Glutamatergic neuron (in vitro differentiated cells): Measurements from ENCODE around the gene SMG5. TPM values are rescaled to one million over a fixed set of nuclear protein-coding genes. Genes with fewer than 3 reads are reported as not detected.
A peak's percentile ranks its signal among the peaks of the same experiment; 100 is the strongest.

Source experiments
- DNase-seq: peaks from one replicate; pipeline ENCODE4 v3.0.0; 2022
- H3K27ac Mint-ChIP-seq: one replicate; pipeline ENCODE4 v1.8.0; 2020; ENCODE audit warnings: mild to moderate bottlenecking, mixed read lengths, inconsistent platforms; ENCODE audit not compliant: unreplicated experiment
- H3K27me3 Mint-ChIP-seq: one replicate; pipeline ENCODE4 v1.8.0; 2020; ENCODE audit warnings: mild to moderate bottlenecking, moderate library complexity, mixed read lengths, inconsistent platforms; ENCODE audit not compliant: unreplicated experiment
- H3K36me3 Mint-ChIP-seq: one replicate; pipeline ENCODE4 v1.8.0; 2020; ENCODE audit warnings: mild to moderate bottlenecking, mixed read lengths, inconsistent platforms; ENCODE audit not compliant: unreplicated experiment
- H3K4me1 Mint-ChIP-seq: one replicate; pipeline ENCODE4 v1.8.0; 2020; ENCODE audit warnings: mild to moderate bottlenecking, low read depth, mixed read lengths, inconsistent platforms; ENCODE audit not compliant: unreplicated experiment
- H3K4me3 Mint-ChIP-seq: one replicate; pipeline ENCODE4 v1.8.0; 2020; ENCODE audit warnings: mild to moderate bottlenecking, mixed read lengths, inconsistent platforms; ENCODE audit not compliant: unreplicated experiment
- H3K9me3 Mint-ChIP-seq: one replicate; pipeline ENCODE4 v1.8.0; 2020; ENCODE audit warnings: mild to moderate bottlenecking, moderate library complexity, mixed read lengths, inconsistent platforms; ENCODE audit not compliant: unreplicated experiment
- CTCF ChIP-seq: fragments of 200-600 bp; sonication (generic); IDR thresholded peaks from one replicate; pipeline ENCODE4 v1.5.0; 2021; ENCODE audit not compliant: partially characterized antibody, unreplicated experiment
- total RNA-seq: library from RNA; stranded (reverse); fragmentation: NEBNext Ultra II Directional; extraction: Animal tissue kit (Norgen Biotek cat#: 25700); gene quantifications from one replicate; pipeline ENCODE4 v1.2.1, GENCODE V29; 2021; ENCODE audit not compliant: unreplicated experiment

SMG5 gene
- total RNA-seq, 1 donor from 2014 or later, result 86.6 TPM

GRCh38 chr1:156241926-156242325 is 40.7 kb downstream of the SMG5 start, which contains the start of gene BGLAP:
Gene BGLAP, plus strand, starts transcription at chr1:156242184. Its CDS starts 48 bp downstream, at chr1:156242232.
- Mint-ChIP-seq H3K4me1 (peaks cover 2% of the 10 kb centered on the region), H3K4me3 (no peak within 1 kb of the TSS), H3K27me3 (peaks cover 20% of the 10 kb centered on the region), H3K9me3 (no peaks in the 10 kb centered on the region), H3K27ac (peak within 1 kb of the TSS; percentile 3), H3K36me3 (no peaks in the 10 kb centered on the region)
- TF ChIP-seq CTCF, result no peak
- DNase-seq, result no peak

GRCh38 chr1:156241311-156241811 is 41.3 kb downstream of the SMG5 start:
- Mint-ChIP-seq H3K36me3 (no peaks in the 10 kb centered on the region), H3K4me1 (peaks cover 2% of the 10 kb centered on the region), H3K4me3 (no peak overlapping the region), H3K27ac (no peak overlapping the region), H3K9me3 (no peaks in the 10 kb centered on the region), H3K27me3 (peaks cover 20% of the 10 kb centered on the region)
- no peak for DNase-seq
- no peak for TF ChIP-seq CTCF

- no peak for DNase-seq
- Mint-ChIP-seq H3K27ac (no peak overlapping the region), H3K9me3 (peaks cover 5% of the 10 kb centered on the region), H3K27me3 (peaks cover 8% of the 10 kb centered on the region), H3K4me1 (peaks cover 2% of the 10 kb centered on the region), H3K4me3 (no peak overlapping the region), H3K36me3 (no peaks in the 10 kb centered on the region)
- TF ChIP-seq CTCF, result no peak
Measured at GRCh38 chr1:156238248-156238647, 44.4 kb downstream of the SMG5 start.

GRCh38 chr1:156236164-156236563 is 46.5 kb downstream of the SMG5 start:
- Mint-ChIP-seq H3K4me3 (no peak overlapping the region), H3K4me1 (peaks cover 12% of the 10 kb centered on the region), H3K36me3 (no peaks in the 10 kb centered on the region), H3K27ac (no peak overlapping the region), H3K27me3 (peaks cover 5% of the 10 kb centered on the region), H3K9me3 (peaks cover 5% of the 10 kb centered on the region)
- no peak for DNase-seq
- no peak for TF ChIP-seq CTCF

- DNase-seq, result no peak
- TF ChIP-seq CTCF, result no peak
- Mint-ChIP-seq H3K36me3 (no peaks in the 10 kb centered on the region), H3K9me3 (peaks cover 5% of the 10 kb centered on the region), H3K27me3 (peaks cover 2% of the 10 kb centered on the region), H3K4me1 (peaks cover 10% of the 10 kb centered on the region), H3K27ac (no peak overlapping the region), H3K4me3 (no peak overlapping the region)
Measured at GRCh38 chr1:156233426-156234127, 49.0 kb downstream of the SMG5 start.
